GM18502 (cell line): Measurements from ENCODE around the gene CRYAA.
A peak's percentile ranks its signal among the peaks of the same experiment; 100 is the strongest.
"Not testable (repeated sequence)": the region's sequence is repeated elsewhere in the genome, so short reads cannot be mapped to it uniquely, and the experiment has no call there.

Experiments used
- ATAC-seq: cut with Tn5 transposase; IDR thresholded peaks from one replicate; pipeline ENCODE4 v1.9.1; 2021; ENCODE audit warnings: mild to moderate bottlenecking; ENCODE audit not compliant: unreplicated experiment, poor library complexity

CRYAA gene, protein sequence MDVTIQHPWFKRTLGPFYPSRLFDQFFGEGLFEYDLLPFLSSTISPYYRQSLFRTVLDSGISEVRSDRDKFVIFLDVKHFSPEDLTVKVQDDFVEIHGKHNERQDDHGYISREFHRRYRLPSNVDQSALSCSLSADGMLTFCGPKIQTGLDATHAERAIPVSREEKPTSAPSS

DNA sequence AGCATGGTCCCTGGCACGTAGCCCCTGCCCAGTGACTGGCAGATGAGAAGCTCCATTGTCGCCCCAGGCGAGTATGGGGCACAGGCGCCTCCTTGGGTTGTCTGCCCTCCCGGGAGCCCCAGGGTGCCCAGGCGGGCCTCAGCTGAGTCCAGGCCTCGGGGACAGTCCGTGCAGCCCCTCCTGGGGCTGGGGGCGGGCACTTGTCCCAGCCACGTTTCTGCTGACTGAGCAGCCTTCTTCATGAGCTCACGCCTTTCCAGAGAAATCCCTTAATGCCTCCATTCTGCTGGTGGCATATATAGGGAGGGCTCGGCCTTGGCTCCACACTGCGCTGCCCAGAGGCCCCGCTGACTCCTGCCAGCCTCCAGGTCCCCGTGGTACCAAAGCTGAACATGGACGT lies at the start of gene CRYAA:
TSS of gene CRYAA (plus strand) at position 301 of the 400 bp plus-strand sequence. CDS start at position 393, 92 bp downstream.
- not testable (repeated sequence) for ATAC-seq

DNA sequence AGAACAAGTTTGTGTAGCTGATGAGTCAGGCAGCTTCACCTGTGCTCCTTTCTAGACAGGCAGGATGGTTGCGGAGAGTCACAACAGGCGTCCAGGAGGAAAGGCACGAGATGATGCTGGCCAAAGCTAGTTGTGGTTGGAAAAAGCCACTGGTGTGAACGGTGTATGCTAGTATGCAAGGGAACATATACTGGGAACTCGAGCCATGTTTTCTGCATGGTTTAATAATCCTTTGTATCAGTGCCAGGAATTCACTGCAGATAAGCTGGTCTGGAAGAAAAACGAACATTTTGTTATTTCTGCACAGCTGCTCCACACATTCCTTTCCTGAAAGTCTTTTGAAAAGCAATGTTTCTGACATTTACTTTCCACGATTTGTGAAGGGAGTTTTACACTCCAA lies 38.7 kb upstream of the CRYAA start:
- not testable (repeated sequence) for ATAC-seq

GRCh38 chr21:43134520-43134919 lies 34.3 kb upstream of the CRYAA start:
- not testable (repeated sequence) for ATAC-seq

DNA sequence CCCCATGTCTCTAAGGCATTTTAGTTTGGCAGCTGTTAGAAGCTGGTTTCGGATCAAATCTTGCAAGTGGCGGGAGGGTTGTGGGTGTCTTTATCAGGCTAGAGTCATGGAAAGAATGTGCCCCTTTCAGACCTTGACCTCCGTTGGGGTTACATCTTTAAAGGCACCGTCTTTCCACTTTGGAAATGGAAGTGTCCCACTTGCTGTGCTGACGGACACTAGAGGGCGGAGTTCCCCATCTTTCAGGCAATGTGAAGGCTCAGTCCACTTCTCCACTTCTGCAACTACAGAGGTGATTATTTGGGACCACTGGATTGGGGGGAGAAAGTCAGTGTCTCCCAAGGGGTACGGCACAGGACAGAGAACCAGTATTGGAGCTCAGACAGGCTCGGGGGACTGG lies 29.9 kb upstream of the CRYAA start:
- not testable (repeated sequence) for ATAC-seq

- ATAC-seq, result not testable (repeated sequence)
Measured at GRCh38 chr21:43141407-43141806, 27.4 kb upstream of the CRYAA start.

- not testable (repeated sequence) for ATAC-seq
Measured at GRCh38 chr21:43146637-43147036, 22.2 kb upstream of the CRYAA start.

GRCh38 chr21:43147999-43148398 lies 20.8 kb upstream of the CRYAA start:
- ATAC-seq, result not testable (repeated sequence)

- not testable (repeated sequence) for ATAC-seq
Measured at GRCh38 chr21:43149344-43149743, 19.5 kb upstream of the CRYAA start.

DNA sequence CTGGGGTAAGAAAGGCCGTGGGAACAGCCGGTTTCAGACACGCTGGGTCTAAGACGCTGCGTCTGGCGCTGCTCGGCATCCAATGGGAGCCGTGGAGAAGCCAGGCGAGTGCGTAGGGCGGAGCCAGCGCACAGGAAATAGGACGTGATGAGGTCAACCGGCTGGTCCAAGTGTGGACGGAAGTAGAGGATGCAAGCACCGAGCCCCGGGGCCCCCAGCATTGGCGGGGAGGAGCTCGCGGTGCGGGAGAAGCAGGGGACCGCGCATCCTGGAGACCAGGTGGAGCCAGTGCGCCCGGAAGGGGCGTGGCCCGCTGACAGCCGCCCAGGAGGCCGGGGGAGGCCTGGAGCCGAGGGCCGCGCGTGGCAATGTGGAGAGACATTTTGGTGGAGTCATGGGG lies 15.2 kb upstream of the CRYAA start:
- not testable (repeated sequence) for ATAC-seq

- not testable (repeated sequence) for ATAC-seq
Measured at GRCh38 chr21:43159279-43160175, 9.3 kb upstream of the CRYAA start.

DNA sequence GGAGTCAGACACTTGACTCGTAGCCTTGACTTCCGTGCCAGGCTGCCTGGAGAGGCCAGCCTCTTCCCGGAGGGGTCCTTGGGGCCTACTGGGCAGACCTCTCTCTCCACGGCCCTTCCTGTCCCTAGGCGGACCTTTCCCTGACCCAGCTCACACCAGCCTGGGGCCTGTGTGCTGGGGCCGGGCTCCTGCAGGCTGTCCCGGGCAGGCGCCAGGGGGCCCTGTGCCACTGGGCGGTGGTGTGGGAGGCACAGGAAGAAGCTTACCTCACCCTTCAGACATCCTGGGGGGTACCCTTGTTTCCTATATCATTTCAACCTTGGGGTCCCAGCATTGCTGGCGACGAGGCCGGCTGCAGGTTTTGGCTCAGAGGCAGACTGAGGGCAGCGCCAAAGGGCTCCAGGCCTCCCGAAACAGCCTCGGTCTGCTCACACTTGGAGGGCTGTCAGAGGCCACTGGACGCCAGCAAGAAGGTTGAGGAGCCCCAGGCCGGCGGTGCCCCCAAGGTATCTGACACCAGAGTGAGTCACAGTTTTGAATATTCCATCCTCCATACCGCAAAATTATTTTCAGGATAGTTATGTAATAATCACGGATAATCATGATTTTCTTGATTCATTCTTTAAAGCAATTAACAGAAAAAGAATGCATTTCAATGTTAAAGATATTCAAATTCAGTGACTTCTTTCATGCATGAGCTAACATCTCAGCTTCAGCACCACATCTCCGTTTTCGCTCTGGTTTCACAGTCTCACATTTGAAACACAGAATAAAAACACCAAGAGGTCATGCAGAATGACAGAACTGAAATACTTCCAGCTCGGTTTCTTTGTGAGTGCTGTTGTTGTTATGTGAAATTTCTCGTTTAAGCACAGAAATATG lies 6.7 kb upstream of the CRYAA start:
- ATAC-seq, result not testable (repeated sequence)

DNA sequence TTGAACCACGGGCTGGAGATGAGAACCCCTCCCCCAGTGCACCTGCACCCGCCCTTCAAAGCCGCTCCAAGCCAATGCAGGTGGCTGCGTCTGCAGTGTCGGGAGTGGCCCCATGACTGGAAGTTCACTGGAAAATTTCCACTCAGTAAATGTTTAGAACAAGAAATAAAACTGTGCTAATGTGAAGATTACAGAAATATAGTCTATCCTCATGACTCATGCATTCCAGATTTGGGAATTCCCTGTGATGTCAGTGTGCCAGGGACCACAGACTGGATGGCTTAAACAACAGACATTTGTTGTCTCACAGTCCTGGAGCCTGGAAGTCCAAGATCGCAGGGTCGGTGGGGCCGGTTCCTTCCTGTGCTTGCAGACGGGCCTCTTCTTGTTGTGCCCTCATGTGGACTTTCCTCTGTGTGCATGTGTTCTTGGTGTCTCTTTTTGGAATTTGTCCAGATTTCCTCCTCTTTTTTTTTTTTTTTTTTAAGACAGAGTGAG lies 6.1 kb upstream of the CRYAA start:
- ATAC-seq, result not testable (repeated sequence)

GRCh38 chr21:43164823-43165222 lies 4.0 kb upstream of the CRYAA start:
- peak; percentile 59 for ATAC-seq

DNA sequence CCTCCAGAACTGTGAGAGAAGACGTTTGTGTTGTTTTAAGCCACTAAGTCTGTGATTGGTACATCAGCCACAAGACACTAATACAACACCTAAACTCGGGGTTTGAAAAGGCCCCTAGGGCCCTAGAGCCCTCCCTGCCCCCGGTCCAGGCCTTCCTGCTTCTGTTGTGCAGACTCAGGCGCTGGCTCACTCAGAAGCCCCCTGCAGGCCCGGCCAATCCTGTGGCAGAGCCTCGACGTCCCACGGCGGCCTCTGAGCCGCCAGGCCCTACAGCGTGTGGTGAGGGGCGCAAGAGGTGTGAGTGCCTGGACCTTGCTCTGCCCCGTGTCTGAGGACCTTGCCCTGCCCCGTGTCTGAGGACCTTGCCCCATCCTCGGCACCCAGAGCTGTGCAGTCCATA lies 3.1 kb upstream of the CRYAA start:
- ATAC-seq, result not testable (repeated sequence)

DNA sequence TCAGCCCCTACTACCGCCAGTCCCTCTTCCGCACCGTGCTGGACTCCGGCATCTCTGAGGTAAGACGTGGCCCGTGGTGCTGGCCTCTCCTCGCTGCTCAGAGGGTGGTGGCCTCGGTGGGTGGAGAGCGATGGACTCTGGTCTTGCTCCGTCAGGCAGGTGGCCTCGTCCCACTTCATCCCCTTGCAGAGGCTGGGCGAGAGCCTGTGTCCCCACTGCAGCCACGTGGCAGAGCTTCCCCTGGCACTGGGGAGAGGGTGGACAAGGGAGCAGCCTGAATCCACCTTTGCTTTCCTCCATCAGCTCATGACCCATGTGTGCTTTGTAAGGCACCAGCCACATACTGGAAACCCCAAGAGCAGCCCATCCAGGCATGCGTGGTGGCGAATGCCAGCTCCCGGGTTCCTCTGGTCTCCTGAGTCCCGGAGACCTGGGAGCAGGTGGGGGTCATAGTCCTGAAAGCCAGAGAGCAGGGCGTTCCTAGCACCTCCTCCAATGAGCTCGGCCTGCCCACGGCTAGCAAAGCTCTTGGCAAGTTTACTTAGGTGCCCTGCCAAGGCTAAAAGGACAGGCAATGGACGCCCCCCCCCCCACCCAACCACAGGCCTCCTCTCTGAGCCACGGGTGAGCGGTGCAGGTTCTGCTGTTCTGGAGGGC lies 550 bp downstream of the CRYAA start:
- ATAC-seq, result not testable (repeated sequence)

GRCh38 chr21:43169891-43170290 lies 1.1 kb downstream of the CRYAA start:
- not testable (repeated sequence) for ATAC-seq

- ATAC-seq, result not testable (repeated sequence)
Measured at GRCh38 chr21:43172812-43173211, 4.0 kb downstream of the CRYAA start.

DNA sequence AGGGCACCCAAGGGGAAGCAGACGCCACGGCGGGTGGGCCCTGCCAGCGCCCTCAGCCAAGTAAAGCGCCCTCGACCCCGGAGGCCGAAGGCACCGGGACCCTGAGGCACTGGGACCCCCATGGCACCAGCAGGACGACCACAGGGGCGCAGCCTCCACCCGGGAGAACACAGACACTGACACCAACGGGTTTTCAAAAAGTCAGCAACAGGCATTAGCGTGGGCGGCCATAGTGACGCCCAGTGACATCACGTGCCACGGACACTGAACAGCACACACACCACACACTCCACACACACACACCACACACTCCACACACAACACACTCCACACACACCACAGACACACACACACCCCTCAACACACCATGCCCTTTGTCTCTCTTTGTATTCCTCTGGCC lies 4.6 kb downstream of the CRYAA start:
- not testable (repeated sequence) for ATAC-seq

GRCh38 chr21:43173930-43174329 lies 5.1 kb downstream of the CRYAA start:
- not testable (repeated sequence) for ATAC-seq

DNA sequence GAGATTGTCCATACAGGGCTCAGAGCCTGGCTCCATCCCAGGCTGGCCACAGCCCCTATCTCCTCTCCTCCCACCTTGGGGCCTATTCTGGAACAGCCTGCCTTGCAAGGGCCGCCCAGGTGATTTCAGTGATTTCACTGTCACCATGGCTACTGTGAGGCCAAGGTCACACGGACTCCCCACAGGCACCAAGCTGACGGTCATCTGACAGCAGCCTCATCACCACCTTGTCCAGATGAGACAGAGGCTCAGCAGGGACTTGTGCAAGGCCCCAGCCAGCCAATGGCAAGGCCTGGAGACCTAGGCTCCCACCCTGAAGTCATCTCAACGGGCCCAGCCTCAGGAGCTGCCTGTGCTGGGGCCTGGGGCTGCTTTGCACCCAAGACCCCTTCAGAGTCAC lies 6.2 kb downstream of the CRYAA start:
- ATAC-seq, result not testable (repeated sequence)
